ENCODE data around the gene TMEM255B. TPM values are rescaled to one million over a fixed set of nuclear protein-coding genes. Genes with fewer than 3 reads are reported as not detected.

TMEM255B gene
- total and polyA plus RNA-seq, 9 donors: 0.60 to 18.6 (median 7.9) TPM

Other genes starting within 250 kb of the TMEM255B start
- 10 to 100 TPM in 6 of 7 donors, 1 to 10 TPM in 1; 8.8 to 45.6 (median 33.8) TPM for gene TFDP1, start 174.5 kb upstream of the TMEM255B start, total RNA-seq
- 10 to 100 TPM; 22.2 to 40.5 TPM for gene TFDP1, start 174.5 kb upstream of the TMEM255B start, polyA plus RNA-seq
- gene ATP4B, start 101.0 kb upstream of the TMEM255B start, total RNA-seq: under 1 TPM in 1 of 7 donors, not detected in 6; 0.28 TPM
- gene ATP4B, start 101.0 kb upstream of the TMEM255B start, polyA plus RNA-seq: not detected
- under 1 TPM in 2 of 7 donors, not detected in 5; 0.07 to 0.10 TPM for gene GRK1, start 92.0 kb upstream of the TMEM255B start, total RNA-seq
- gene GRK1, start 92.0 kb upstream of the TMEM255B start, polyA plus RNA-seq: under 1 TPM in 1 of 2 donors, not detected in 1; 0.02 TPM
- 100 to 1,000 TPM in 6 of 7 donors, 10 to 100 TPM in 1; 98.3 to 336 (median 143) TPM for gene GAS6, start 104.8 kb downstream of the TMEM255B start, total RNA-seq
- gene GAS6, start 104.8 kb downstream of the TMEM255B start, polyA plus RNA-seq: 100 to 1,000 TPM in 1 of 2 donors, 10 to 100 TPM in 1; 44.9 to 183 TPM
- gene C13orf46, start 214.8 kb downstream of the TMEM255B start, total RNA-seq: 1 to 10 TPM in 2 of 7 donors, under 1 TPM in 3, not detected in 2; 0.35 to 2.0 (median 0.58) TPM
- gene C13orf46, start 214.8 kb downstream of the TMEM255B start, polyA plus RNA-seq: under 1 TPM; 0.05 to 0.31 TPM